Ovary (tissue), 9 donors: ENCODE data around the gene PAK6. TPM values are rescaled to one million over a fixed set of nuclear protein-coding genes. Genes with fewer than 3 reads are reported as not detected.

Source experiments
- DNase-seq, 5 donors: peaks; one replicate each; pipeline ENCODE4 v3.0.0-alpha.2; 2019 to 2020
- H3K27ac ChIP-seq, 2 donors: fragments of 200-600 bp; one replicate each; pipeline versions ENCODE4 v1.5.1 to v1.8.0; 2019 to 2022
- H3K27me3 ChIP-seq: fragments of 200-600 bp; one replicate; pipeline ENCODE4 v1.8.0; 2022
- H3K36me3 ChIP-seq: fragments of 200-600 bp; sonication (generic); one replicate; pipeline ENCODE4 v1.5.1; 2019
- H3K4me1 ChIP-seq: one replicate; pipeline ENCODE4 v1.8.1; 2013; ENCODE audit warnings: mild to moderate bottlenecking, moderate library complexity; ENCODE audit not compliant: insufficient read depth
- H3K4me3 ChIP-seq: fragments of 200-600 bp; sonication (generic); one replicate; pipeline ENCODE4 v1.5.1; 2017
- H3K9me3 ChIP-seq, 2 donors: fragments of 200-600 bp in 1 of 2; sonication (generic) in 1 of 2; one replicate each; pipeline versions ENCODE4 v1.5.1 to v1.8.1; 2013 to 2019; ENCODE audit warnings: mild to moderate bottlenecking in 1 of 2, moderate library complexity in 1 of 2
- CTCF ChIP-seq, 3 donors: fragments of 450-650 bp in 2 of 3; fragments of 200-600 bp in 1 of 3; IDR thresholded peaks; one replicate each; pipeline versions ENCODE4 v1.5.1 to v1.8.0; 2016 to 2022; ENCODE audit warnings: antibody characterized with exemption in 3 of 3, mild to moderate bottlenecking in 1 of 3
- EP300 ChIP-seq: sonication (generic); formaldehyde crosslinking; IDR thresholded peaks from one replicate; pipeline ENCODE4 v1.6.1; 2017; ENCODE audit warnings: antibody characterized with exemption
- POLR2A ChIP-seq: fragments of 450-650 bp; IDR thresholded peaks from one replicate; pipeline ENCODE4 v1.6.1; 2017; ENCODE audit warnings: antibody characterized with exemption, mild to moderate bottlenecking, moderate library complexity
- WGBS, 3 donors: extraction: QIAGEN DNeasy Blood & Tissue Kit in 1 of 3; methylation state at CpG; one replicate each; pipeline versions ENCODE4 v1.1.5 to v1.1.7; 2013 to 2017; 5-methylcytosine and 5-hydroxymethylcytosine counted together
- intact Hi-C, 4 donors: fragments of 100-400 bp; cut with DNase I; formaldehyde crosslinking; loops; one replicate each; pipeline versions ENCODE4 v1.11.0 to v1.15.1; 2022 to 2023
- polyA plus RNA-seq, 2 donors: library from polyadenylated mRNA; stranded (reverse); fragments of 200-250 nt in 1 of 2; fragments of 350-450 nt in 1 of 2; fragmentation: Illumina TruSeq in 1 of 2; extraction: RNeasy Lipid Tissue Mini Kit (QIAGEN cat#74804) in 1 of 2; gene quantifications; one replicate each; pipeline ENCODE4 v1.2.3, GENCODE V29; 2013 to 2014
- total RNA-seq, 7 donors: library from RNA; depleted of rRNA in 2 of 7; stranded (reverse); fragments of >200 nt in 2 of 7; fragmentation: NEBNext Ultra II Directional in 3 of 7; extraction: Animal tissue kit (Norgen Biotek cat#: 25700) in 3 of 7; gene quantifications; one replicate each; pipeline versions ENCODE4 v1.1.0 to v1.2.4, GENCODE V29; 2016 to 2023
- donor health status: DM: no; HTN: no; CAD: no; lungs with moderate emphysema.
- donor health status: DM: no; HTN: no; CAD: no.
- donor health status: Bipolar disorder and iron deficiency.
- donor health status: DM: yes; HTN: yes; CAD: no.
- donor health status: DM: no; HTN: no; CAD: no.
- donor health status: DM: yes; HTN: yes; CAD: no.

The PAK6 gene
- total and polyA plus RNA-seq, 9 donors = 0.36 to 6.7 (median 1.5) TPM

GRCh38 chr15:40310001-40310959 lies 71.4 kb downstream of the PAK6 start:
- no peak for TF ChIP-seq EP300
- peak in 1 of 3 donors; percentile 13 for TF ChIP-seq CTCF (IDR thresholded peaks at IDR 0.05)
- TF ChIP-seq POLR2A = no peak
- Histone ChIP-seq H3K27me3 (no peaks in the 10 kb centered on the region), H3K4me3 (no peak overlapping the region), H3K36me3 (no peaks in the 10 kb centered on the region), H3K9me3 (no peaks in the 10 kb centered on the region), H3K4me1 (no peaks in the 10 kb centered on the region), H3K27ac (no peak overlapping the region)
- intact Hi-C loops = no loop called here
- 14 to 29% (median 18%) methylated on average over 4 of the region's 4 CpGs for WGBS, 3 donors
- DNase-seq = no peak

- TF ChIP-seq CTCF (IDR thresholded peaks at IDR 0.05) (no peak), EP300 (no peak), POLR2A (no peak)
- Histone ChIP-seq H3K27me3 (no peaks in the 10 kb centered on the region), H3K9me3 (no peaks in the 10 kb centered on the region), H3K36me3 (no peaks in the 10 kb centered on the region), H3K4me1 (no peaks in the 10 kb centered on the region), H3K27ac (no peak overlapping the region), H3K4me3 (no peak overlapping the region)
- 45 to 58% (median 51%) methylated on average over 3 of the region's 3 CpGs for WGBS, 3 donors
- DNase-seq = no peak
- intact Hi-C loops = no loop called here
Observed at GRCh38 chr15:40310993-40311392, 72.1 kb downstream of the PAK6 start.

GRCh38 chr15:40312370-40313158 lies 73.7 kb downstream of the PAK6 start:
- WGBS, 3 donors = 78 to 88% (median 86%) methylated on average over 10 of the region's 10 CpGs
- Histone ChIP-seq H3K27me3 (no peaks in the 10 kb centered on the region), H3K27ac (no peak overlapping the region), H3K9me3 (no peaks in the 10 kb centered on the region), H3K36me3 (no peaks in the 10 kb centered on the region), H3K4me3 (no peak overlapping the region), H3K4me1 (no peaks in the 10 kb centered on the region)
- intact Hi-C loops = no loop called here
- peak in 1 of 5 donors; percentile 9 for DNase-seq
- TF ChIP-seq EP300 (no peak), CTCF (IDR thresholded peaks at IDR 0.05) (no peak), POLR2A (no peak)

- 43 to 52% (median 48%) methylated on average over 10 of the region's 10 CpGs for WGBS, 3 donors
- peak in 1 of 5 donors; percentile 23 for DNase-seq
- TF ChIP-seq POLR2A = no peak
- TF ChIP-seq CTCF (IDR thresholded peaks at IDR 0.05) = no peak
- no peak for TF ChIP-seq EP300
- Histone ChIP-seq H3K4me1 (no peaks in the 10 kb centered on the region), H3K9me3 (no peaks in the 10 kb centered on the region), H3K36me3 (no peaks in the 10 kb centered on the region), H3K4me3 (no peak overlapping the region), H3K27ac (no peak overlapping the region), H3K27me3 (no peaks in the 10 kb centered on the region)
- intact Hi-C loops = no loop called here
Observed at GRCh38 chr15:40313531-40314398, 74.9 kb downstream of the PAK6 start.
